ENCODE data around the gene AKAP10.

Gene AKAP10

GRCh38 chr17:19868079-19868395, 109.6 kb downstream of the AKAP10 start:
- H3K9me3 ChIP-seq (ENCODE audit: control insufficient read depth, insufficient read depth, low read depth, low read length): no peaks in the 10 kb centered on the region
- peak overlapping the region; percentile 67 for H3K4me3 ChIP-seq (ENCODE audit: low read depth, low read length)
- peaks cover 8% of the 10 kb centered on the region for H3K4me1 ChIP-seq (ENCODE audit: control insufficient read depth, insufficient read depth, low read length)
- peaks cover 9 to 15% of the 10 kb centered on the region in 2 experiments for H3K36me3 ChIP-seq (ENCODE audit: control insufficient read depth in 2 of 2, insufficient read depth in 1 of 2, low read length in 2 of 2)
- H3K27ac ChIP-seq (ENCODE audit: extremely low read depth, low read depth, low read length): peak overlapping the region; percentile 97
- ChIA-PET CTCF (interaction anchor here (0.7 kb wide), 1 partner anchor 115 kb away, joined by 3 read pairs; no protein-coding TSS in a partner anchor), POLR2A (interaction anchor here (0.6 to 1.8 kb wide), 8 partner anchors 8 to 490 kb away, joined by 3 to 12 read pairs (median 4); partner anchors contain the start of genes AKAP10, ALDH3A2, MAPK7 and SPECC1)
- TF ChIP-seq ZBTB8A (tag by site-specific recombination; IDR thresholded peaks at IDR 0.05) (peak; percentile 62; the same call in 1 of the 2 replicates), ZNF404 (tag by site-specific recombination; IDR thresholded peaks at IDR 0.05) (no peak), ZFP37 (tag by site-specific recombination; IDR thresholded peaks at IDR 0.05) (no peak), ZBTB17 (tag by site-specific recombination; IDR thresholded peaks at IDR 0.05) (no peak), SP2 (tag by site-specific recombination; IDR thresholded peaks at IDR 0.05) (no peak)

GRCh38 chr17:19867329-19868078, 110.1 kb downstream of the AKAP10 start, which contains the start of gene ULK2:
TSS of gene ULK2 (minus strand) at chr17:19867936. CDS start at chr17:19867417, 519 bp downstream.
- Histone ChIP-seq H3K27ac (ENCODE audit: extremely low read depth, low read depth, low read length) (peak within 1 kb of the TSS; percentile 97), H3K36me3 (ENCODE audit: control insufficient read depth in 2 of 2, insufficient read depth in 1 of 2, low read length in 2 of 2) (peaks cover 14 to 20% of the 10 kb centered on the region in 2 experiments), H3K9me3 (ENCODE audit: control insufficient read depth, insufficient read depth, low read depth, low read length) (no peaks in the 10 kb centered on the region), H3K4me3 (ENCODE audit: low read depth, low read length) (peak within 1 kb of the TSS; percentile 67), H3K4me1 (ENCODE audit: control insufficient read depth, insufficient read depth, low read length) (peaks cover 8% of the 10 kb centered on the region)
- ChIA-PET CTCF (interaction anchor here (0.7 kb wide), 1 partner anchor 115 kb away, joined by 3 read pairs; no protein-coding TSS in a partner anchor), POLR2A (interaction anchor here (0.6 to 1.8 kb wide), 9 partner anchors 8 to 489 kb away, joined by 3 to 12 read pairs (median 4); partner anchors contain the start of genes AKAP10, ALDH3A2, MAPK7 and SPECC1)
- no peak for TF ChIP-seq ZBTB6 (tag by site-specific recombination; IDR thresholded peaks at IDR 0.05)
- no peak for TF ChIP-seq ZBTB21 (tag by site-specific recombination; IDR thresholded peaks at IDR 0.05)
- 0 out of 2 replicates have a peak, but pooled peaks have one; percentile 4 for TF ChIP-seq ZBTB11 (tag by site-specific recombination; conservative IDR thresholded peaks at IDR 0.05; ENCODE audit: low read depth)
- TF ChIP-seq, protein P1, sequence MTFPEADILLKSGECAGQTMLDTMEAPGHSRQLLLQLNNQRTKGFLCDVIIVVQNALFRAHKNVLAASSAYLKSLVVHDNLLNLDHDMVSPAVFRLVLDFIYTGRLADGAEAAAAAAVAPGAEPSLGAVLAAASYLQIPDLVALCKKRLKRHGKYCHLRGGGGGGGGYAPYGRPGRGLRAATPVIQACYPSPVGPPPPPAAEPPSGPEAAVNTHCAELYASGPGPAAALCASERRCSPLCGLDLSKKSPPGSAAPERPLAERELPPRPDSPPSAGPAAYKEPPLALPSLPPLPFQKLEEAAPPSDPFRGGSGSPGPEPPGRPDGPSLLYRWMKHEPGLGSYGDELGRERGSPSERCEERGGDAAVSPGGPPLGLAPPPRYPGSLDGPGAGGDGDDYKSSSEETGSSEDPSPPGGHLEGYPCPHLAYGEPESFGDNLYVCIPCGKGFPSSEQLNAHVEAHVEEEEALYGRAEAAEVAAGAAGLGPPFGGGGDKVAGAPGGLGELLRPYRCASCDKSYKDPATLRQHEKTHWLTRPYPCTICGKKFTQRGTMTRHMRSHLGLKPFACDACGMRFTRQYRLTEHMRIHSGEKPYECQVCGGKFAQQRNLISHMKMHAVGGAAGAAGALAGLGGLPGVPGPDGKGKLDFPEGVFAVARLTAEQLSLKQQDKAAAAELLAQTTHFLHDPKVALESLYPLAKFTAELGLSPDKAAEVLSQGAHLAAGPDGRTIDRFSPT (tag by site-specific recombination; IDR thresholded peaks at IDR 0.05): no peak
- TF ChIP-seq ZBTB48 (tag by site-specific recombination; IDR thresholded peaks at IDR 0.05): no peak
- TF ChIP-seq BCL6B (tag by site-specific recombination; IDR thresholded peaks at IDR 0.05): no peak
- TF ChIP-seq ZSCAN30 (tag by site-specific recombination; IDR thresholded peaks at IDR 0.05): peak; percentile 41; the same call in 1 of the 2 replicates
- TF ChIP-seq ZNF660 (tag by site-specific recombination; IDR thresholded peaks at IDR 0.05): 0 out of 2 replicates have a peak, but pooled peaks have one; percentile 42
- TF ChIP-seq ZNF707 (tag by site-specific recombination; IDR thresholded peaks at IDR 0.05): no peak
- TF ChIP-seq ZNF626 (tag by site-specific recombination; IDR thresholded peaks at IDR 0.05): no peak
- 0 out of 2 replicates have a peak, but pooled peaks have one; percentile 52 for TF ChIP-seq ZFHX2 (tag by site-specific recombination; conservative IDR thresholded peaks at IDR 0.05)
- TF ChIP-seq, protein P2, sequence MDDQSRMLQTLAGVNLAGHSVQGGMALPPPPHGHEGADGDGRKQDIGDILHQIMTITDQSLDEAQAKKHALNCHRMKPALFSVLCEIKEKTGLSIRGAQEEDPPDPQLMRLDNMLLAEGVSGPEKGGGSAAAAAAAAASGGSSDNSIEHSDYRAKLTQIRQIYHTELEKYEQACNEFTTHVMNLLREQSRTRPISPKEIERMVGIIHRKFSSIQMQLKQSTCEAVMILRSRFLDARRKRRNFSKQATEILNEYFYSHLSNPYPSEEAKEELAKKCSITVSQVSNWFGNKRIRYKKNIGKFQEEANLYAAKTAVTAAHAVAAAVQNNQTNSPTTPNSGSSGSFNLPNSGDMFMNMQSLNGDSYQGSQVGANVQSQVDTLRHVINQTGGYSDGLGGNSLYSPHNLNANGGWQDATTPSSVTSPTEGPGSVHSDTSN (CRISPR knock-in tag; IDR thresholded peaks at IDR 0.05): peak; percentile 89; the same call in 1 of the 2 replicates
- TF ChIP-seq GLIS1 (tag by site-specific recombination; IDR thresholded peaks at IDR 0.05): no peak
- TF ChIP-seq KLF10 (tag by site-specific recombination; IDR thresholded peaks at IDR 0.05): no peak
- TF ChIP-seq ZNF26 (tag by site-specific recombination; IDR thresholded peaks at IDR 0.05): no peak
- TF ChIP-seq YY2 (tag by site-specific recombination; IDR thresholded peaks at IDR 0.05): no peak
- no peak for TF ChIP-seq GLI4 (tag by site-specific recombination; IDR thresholded peaks at IDR 0.05)
- no peak for TF ChIP-seq ZXDB (tag by site-specific recombination; IDR thresholded peaks at IDR 0.05)

Data from HEK293 (cell line).